Stimulated activated CD8-positive, alpha-beta memory T cell treated with anti-CD3 and anti-CD28 coated beads, Interleukin-12 subunit alpha, Interleukin-12 subunit beta, amount 100 ng/mL, for 4 hours (primary cell): ENCODE measurements around the gene MYL12B.
"Not testable (repeated sequence)": the region's sequence is repeated elsewhere in the genome, so short reads cannot be mapped to it uniquely, and the experiment has no call there.

Experiments
- DNase-seq: peaks from one replicate; pipeline ENCODE4 v3.0.0-alpha.2; 2020; ENCODE audit warnings: low read depth

MYL12B gene

GRCh38 chr18:3262234-3263131, 550 bp downstream of the MYL12B start:
- DNase-seq: no peak

GRCh38 chr18:3263132-3263700, 1.3 kb downstream of the MYL12B start:
- DNase-seq: no peak

GRCh38 chr18:3264362-3264761, 2.4 kb downstream of the MYL12B start:
- no peak for DNase-seq

GRCh38 chr18:3265564-3266033, 3.7 kb downstream of the MYL12B start:
- no peak for DNase-seq

- no peak for DNase-seq
These were observed 4.2 kb downstream of the MYL12B start for GRCh38 chr18:3266062-3266608.

GRCh38 chr18:3268306-3268705, 6.4 kb downstream of the MYL12B start:
- no peak for DNase-seq

- DNase-seq: no peak
These were observed 7.4 kb downstream of the MYL12B start for GRCh38 chr18:3269241-3269913.

GRCh38 chr18:3269914-3270299, 8.0 kb downstream of the MYL12B start:
- DNase-seq: no peak

- no peak for DNase-seq
These were observed 11.1 kb downstream of the MYL12B start for GRCh38 chr18:3273042-3273441.

GRCh38 chr18:3277643-3278213, 15.8 kb downstream of the MYL12B start:
- DNase-seq: not testable (repeated sequence)

- no peak for DNase-seq
These were observed 17.6 kb downstream of the MYL12B start for GRCh38 chr18:3279201-3280185.

GRCh38 chr18:3281456-3282400, 19.8 kb downstream of the MYL12B start:
- no peak for DNase-seq

- DNase-seq: no peak
These were observed 21.4 kb downstream of the MYL12B start for GRCh38 chr18:3283253-3283863.

GRCh38 chr18:3283908-3284307, 22.0 kb downstream of the MYL12B start:
- DNase-seq: no peak

GRCh38 chr18:3284501-3284900, 22.6 kb downstream of the MYL12B start:
- no peak for DNase-seq

- DNase-seq: no peak
These were observed 24.2 kb downstream of the MYL12B start for GRCh38 chr18:3286159-3286558.

- no peak for DNase-seq
These were observed 31.4 kb downstream of the MYL12B start for GRCh38 chr18:3293196-3293951.

GRCh38 chr18:3294435-3295080, 32.6 kb downstream of the MYL12B start:
- DNase-seq: no peak
